WTC11 (cell line): ENCODE measurements around the gene TMED1. TPM values are rescaled to one million over a fixed set of nuclear protein-coding genes. Genes with fewer than 3 reads are reported as not detected.

ENCODE experiments used
- ATAC-seq: fragments of 200-7000 bp; cut with Tn5 transposase; 2 replicates; pipeline ENCODE4 v1.10.0; 2021; ENCODE audit warnings: mild to moderate bottlenecking, moderate library complexity
- CTCF ChIA-PET: fragments of 300-600 bp; sonication (Branson Sonifier 250); formaldehyde crosslinking; loops from one replicate; lab custom pipeline; 2021; ENCODE audit warnings: antibody characterized with exemption; lab: Charles Lee
- POLR2A ChIA-PET: fragments of 350-600 bp; sonication (Branson Sonifier 250); formaldehyde crosslinking; loops from one replicate; lab custom pipeline; 2021; ENCODE audit warnings: antibody characterized with exemption; lab: Charles Lee
- DNase-seq: peaks from one replicate; pipeline ENCODE4 v3.0.0; 2021; ENCODE audit warnings: low spot score
- H3K27ac Mint-ChIP-seq: 2 replicates; pipeline ENCODE4 v1.8.0; 2021; ENCODE audit warnings: mixed read lengths
- H3K27me3 Mint-ChIP-seq: 2 replicates; pipeline ENCODE4 v1.8.0; 2021; ENCODE audit warnings: low read depth, mild to moderate bottlenecking, moderate library complexity, mixed read lengths
- H3K36me3 Mint-ChIP-seq: 2 replicates; pipeline ENCODE4 v1.8.0; 2021; ENCODE audit warnings: mixed read lengths
- H3K4me1 Mint-ChIP-seq: 2 replicates; pipeline ENCODE4 v1.8.0; 2022; ENCODE audit warnings: mixed read lengths
- H3K4me3 Mint-ChIP-seq: 2 replicates; pipeline ENCODE4 v1.8.0; 2021; ENCODE audit warnings: mild to moderate bottlenecking, moderate library complexity, mixed read lengths
- H3K9me3 Mint-ChIP-seq: 2 replicates; pipeline ENCODE4 v1.8.0; 2021; ENCODE audit warnings: mixed read lengths
- AR ChIP-seq: fragments of 250-450 bp; sonication (Bioruptor Pico); IDR thresholded peaks from 2 replicates; pipeline ENCODE4 v1.9.0; 2021; ENCODE audit warnings: mild to moderate bottlenecking
- ARID4B ChIP-seq: sonication (generic); formaldehyde crosslinking; IDR thresholded peaks from 2 replicates; pipeline ENCODE4 v1.8.0; 2023; ENCODE audit warnings: missing genetic modification reagents, mild to moderate bottlenecking, borderline replicate concordance
- FOXK1 ChIP-seq: sonication (generic); formaldehyde crosslinking; IDR thresholded peaks from 2 replicates; pipeline ENCODE4 v1.8.0; 2022; ENCODE audit warnings: mild to moderate bottlenecking, moderate library complexity, missing genetic modification reagents
- GRHL2 ChIP-seq: fragments of 250-450 bp; sonication (Bioruptor Pico); IDR thresholded peaks from 2 replicates; pipeline ENCODE4 v1.8.0; 2022; ENCODE audit warnings: mild to moderate bottlenecking, moderate library complexity; ENCODE audit not compliant: insufficient replicate concordance, severe bottlenecking
- MLX ChIP-seq: sonication (generic); formaldehyde crosslinking; IDR thresholded peaks from 2 replicates; pipeline ENCODE4 v1.8.1; 2023; ENCODE audit warnings: mild to moderate bottlenecking, missing genetic modification reagents, moderate library complexity
- OVOL2 ChIP-seq: fragments of 250-450 bp; sonication (Bioruptor Pico); IDR thresholded peaks from 2 replicates; pipeline ENCODE4 v1.9.0; 2021; ENCODE audit warnings: mild to moderate bottlenecking, borderline replicate concordance
- RELA ChIP-seq: sonication (generic); formaldehyde crosslinking; IDR thresholded peaks from 2 replicates; pipeline ENCODE4 v1.8.1; 2022; ENCODE audit warnings: missing genetic modification reagents, mild to moderate bottlenecking, borderline replicate concordance
- SP1 ChIP-seq: sonication (generic); formaldehyde crosslinking; conservative IDR thresholded peaks from 2 replicates; pipeline ENCODE4 v1.8.1; 2022; ENCODE audit warnings: missing genetic modification reagents
- ZNF121 ChIP-seq: sonication (generic); formaldehyde crosslinking; IDR thresholded peaks from 2 replicates; pipeline ENCODE4 v1.8.0; 2023; ENCODE audit warnings: missing genetic modification reagents
- ZNF232 ChIP-seq: sonication (generic); formaldehyde crosslinking; IDR thresholded peaks from 2 replicates; pipeline ENCODE4 v1.8.0; 2022; ENCODE audit warnings: mild to moderate bottlenecking, missing genetic modification reagents
- ZNF317 ChIP-seq: sonication (generic); formaldehyde crosslinking; IDR thresholded peaks from 2 replicates; pipeline ENCODE4 v1.8.1; 2023; ENCODE audit warnings: low read depth, mild to moderate bottlenecking, moderate library complexity, missing genetic modification reagents, borderline replicate concordance
- ZNF671 ChIP-seq: fragments of 250-450 bp; sonication (Bioruptor Pico); IDR thresholded peaks from 2 replicates; pipeline ENCODE4 v1.8.0; 2021; ENCODE audit warnings: mild to moderate bottlenecking
- total RNA-seq: library from RNA; stranded (reverse); gene quantifications from 3 replicates; pipeline ENCODE4 v1.2.3, GENCODE V29; 2021

Gene TMED1
- total RNA-seq, 1 experiment from 2014 or later, result 28.5 TPM

GRCh38 chr19:10828981-10829821, 6.8 kb downstream of the TMED1 start (continued):
- no peak for TF ChIP-seq ARID4B (CRISPR knock-in tag)
- TF ChIP-seq, all 79 proteins: peak for 1

GRCh38 chr19:10826846-10827245, 9.2 kb downstream of the TMED1 start:
- TF ChIP-seq ZNF317 (CRISPR knock-in tag) (no peak), ZNF121 (peak; percentile 35; the same call in 1 of the 2 replicates)
- Mint-ChIP-seq H3K4me3 (no peak overlapping the region), H3K9me3 (no peaks in the 10 kb centered on the region), H3K27ac (no peak overlapping the region), H3K4me1 (no peaks in the 10 kb centered on the region), H3K36me3 (peaks cover 31% of the 10 kb centered on the region), H3K27me3 (no peaks in the 10 kb centered on the region)
- DNase-seq, result no peak
- no peak for ATAC-seq
- ChIA-PET POLR2A (no interaction called here), CTCF (interaction anchor here (1.8 kb wide), 1 partner anchor 109 kb away, joined by 6 read pairs; the partner anchor contains the start of gene DNM2)

- DNase-seq, result no peak
- Mint-ChIP-seq H3K27me3 (no peaks in the 10 kb centered on the region), H3K4me1 (no peaks in the 10 kb centered on the region), H3K4me3 (no peak overlapping the region), H3K27ac (no peak overlapping the region), H3K36me3 (peaks cover 35% of the 10 kb centered on the region), H3K9me3 (no peaks in the 10 kb centered on the region)
- ChIA-PET POLR2A (no interaction called here), CTCF (interaction anchor here (1.3 to 1.8 kb wide), 2 partner anchors 32 to 109 kb away, joined by 5 to 6 read pairs; partner anchors contain the start of gene DNM2)
- TF ChIP-seq ZNF671 (CRISPR knock-in tag) (no peak), MLX (no peak), RELA (no peak), ZNF232 (CRISPR knock-in tag) (no peak), FOXK1 (CRISPR knock-in tag) (no peak), OVOL2 (CRISPR knock-in tag) (no peak), SP1 (CRISPR knock-in tag) (no peak), AR (no peak), GRHL2 (CRISPR knock-in tag) (no peak), ZNF121 (no peak)
- ATAC-seq, result no peak
Measured at GRCh38 chr19:10826231-10826630, 9.8 kb downstream of the TMED1 start.
